ENCODE data around the gene CCDC194. TPM values are rescaled to one million over a fixed set of nuclear protein-coding genes. Genes with fewer than 3 reads are reported as not detected.

The CCDC194 gene
- total RNA-seq, 1 experiment from 2014 or later = 0.37 TPM

- TF ChIP-seq, protein P1, sequence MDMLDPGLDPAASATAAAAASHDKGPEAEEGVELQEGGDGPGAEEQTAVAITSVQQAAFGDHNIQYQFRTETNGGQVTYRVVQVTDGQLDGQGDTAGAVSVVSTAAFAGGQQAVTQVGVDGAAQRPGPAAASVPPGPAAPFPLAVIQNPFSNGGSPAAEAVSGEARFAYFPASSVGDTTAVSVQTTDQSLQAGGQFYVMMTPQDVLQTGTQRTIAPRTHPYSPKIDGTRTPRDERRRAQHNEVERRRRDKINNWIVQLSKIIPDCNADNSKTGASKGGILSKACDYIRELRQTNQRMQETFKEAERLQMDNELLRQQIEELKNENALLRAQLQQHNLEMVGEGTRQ (CRISPR knock-in tag; IDR thresholded peaks at IDR 0.05) = no peak
- TF ChIP-seq ZNF671 (CRISPR knock-in tag; IDR thresholded peaks at IDR 0.05) = no peak
- no peak for TF ChIP-seq ZNF232 (CRISPR knock-in tag; IDR thresholded peaks at IDR 0.05)
- no peak for TF ChIP-seq RELA (CRISPR knock-in tag; IDR thresholded peaks at IDR 0.05; ENCODE audit: borderline replicate concordance)
Observed at GRCh38 chr19:17421942-17422341, 27.9 kb upstream of the CCDC194 start (continued).

- Mint-ChIP-seq H3K4me3 (peak overlapping the region; percentile 83), H3K9me3 (no peaks in the 10 kb centered on the region), H3K27ac (no peak overlapping the region), H3K27me3 (ENCODE audit: low read depth) (peaks cover 21% of the 10 kb centered on the region), H3K36me3 (peaks cover 4% of the 10 kb centered on the region), H3K4me1 (peaks cover 38% of the 10 kb centered on the region)
- peak; percentile 59 for DNase-seq (ENCODE audit: low spot score)
- CTCF ChIA-PET = interaction anchor here (1.4 to 2.7 kb wide), 4 partner anchors 9 to 34 kb away, joined by 6 to 17 read pairs (median 9); no protein-coding TSS in a partner anchor
- ATAC-seq = peak; percentile 5; the same call in 1 of the 2 replicates
- POLR2A ChIA-PET = interaction anchor here (1.8 kb wide), 2 partner anchors 15 to 17 kb away, joined by 11 to 27 read pairs; partner anchors contain the start of gene BST2
- TF ChIP-seq CDX4 (CRISPR knock-in tag; IDR thresholded peaks at IDR 0.05; ENCODE audit: borderline replicate concordance) (no peak), ZNF232 (CRISPR knock-in tag; IDR thresholded peaks at IDR 0.05) (no peak), NFYB (CRISPR knock-in tag; conservative IDR thresholded peaks at IDR 0.05; ENCODE audit: low read depth) (no peak), JUN (CRISPR knock-in tag; IDR thresholded peaks at IDR 0.05) (no peak), ETV6 (CRISPR knock-in tag; IDR thresholded peaks at IDR 0.05) (0 out of 2 replicates have a peak, but pooled peaks have one; percentile 31), IRF1 (CRISPR knock-in tag; IDR thresholded peaks at IDR 0.05) (no peak), STAT6 (CRISPR knock-in tag; conservative IDR thresholded peaks at IDR 0.05; ENCODE audit: low read depth) (no peak), FOXK1 (CRISPR knock-in tag; IDR thresholded peaks at IDR 0.05) (no peak), SP1 (CRISPR knock-in tag; conservative IDR thresholded peaks at IDR 0.05) (no peak), KAT7 (CRISPR knock-in tag; IDR thresholded peaks at IDR 0.05; ENCODE audit: borderline replicate concordance) (0 out of 2 replicates have a peak, but pooled peaks have one; percentile 70), GABPB1 (CRISPR knock-in tag; IDR thresholded peaks at IDR 0.05) (peak; percentile 36; the same call in 1 of the 2 replicates), FOXP1 (CRISPR knock-in tag; IDR thresholded peaks at IDR 0.05; ENCODE audit: borderline replicate concordance) (no peak), ZNF532 (CRISPR knock-in tag; IDR thresholded peaks at IDR 0.05; ENCODE audit: borderline replicate concordance) (no peak), EMX1 (CRISPR knock-in tag; IDR thresholded peaks at IDR 0.05) (no peak), ZNF263 (CRISPR knock-in tag; IDR thresholded peaks at IDR 0.05; ENCODE audit: low read depth) (peak; percentile 99), TCF7 (CRISPR knock-in tag; IDR thresholded peaks at IDR 0.05; ENCODE audit: low read depth) (no peak), GTF2I (CRISPR knock-in tag; conservative IDR thresholded peaks at IDR 0.05) (no peak)
- TF ChIP-seq, protein P2, sequence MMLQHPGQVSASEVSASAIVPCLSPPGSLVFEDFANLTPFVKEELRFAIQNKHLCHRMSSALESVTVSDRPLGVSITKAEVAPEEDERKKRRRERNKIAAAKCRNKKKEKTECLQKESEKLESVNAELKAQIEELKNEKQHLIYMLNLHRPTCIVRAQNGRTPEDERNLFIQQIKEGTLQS (CRISPR knock-in tag; conservative IDR thresholded peaks at IDR 0.05) = no peak
- TF ChIP-seq, protein P3, sequence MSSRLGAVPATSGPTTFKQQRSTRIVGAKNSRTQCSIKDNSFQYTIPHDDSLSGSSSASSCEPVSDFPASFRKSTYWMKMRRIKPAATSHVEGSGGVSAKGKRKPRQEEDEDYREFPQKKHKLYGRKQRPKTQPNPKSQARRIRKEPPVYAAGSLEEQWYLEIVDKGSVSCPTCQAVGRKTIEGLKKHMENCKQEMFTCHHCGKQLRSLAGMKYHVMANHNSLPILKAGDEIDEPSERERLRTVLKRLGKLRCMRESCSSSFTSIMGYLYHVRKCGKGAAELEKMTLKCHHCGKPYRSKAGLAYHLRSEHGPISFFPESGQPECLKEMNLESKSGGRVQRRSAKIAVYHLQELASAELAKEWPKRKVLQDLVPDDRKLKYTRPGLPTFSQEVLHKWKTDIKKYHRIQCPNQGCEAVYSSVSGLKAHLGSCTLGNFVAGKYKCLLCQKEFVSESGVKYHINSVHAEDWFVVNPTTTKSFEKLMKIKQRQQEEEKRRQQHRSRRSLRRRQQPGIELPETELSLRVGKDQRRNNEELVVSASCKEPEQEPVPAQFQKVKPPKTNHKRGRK (CRISPR knock-in tag; IDR thresholded peaks at IDR 0.05; ENCODE audit: borderline replicate concordance) = no peak
- TF ChIP-seq, protein P4, sequence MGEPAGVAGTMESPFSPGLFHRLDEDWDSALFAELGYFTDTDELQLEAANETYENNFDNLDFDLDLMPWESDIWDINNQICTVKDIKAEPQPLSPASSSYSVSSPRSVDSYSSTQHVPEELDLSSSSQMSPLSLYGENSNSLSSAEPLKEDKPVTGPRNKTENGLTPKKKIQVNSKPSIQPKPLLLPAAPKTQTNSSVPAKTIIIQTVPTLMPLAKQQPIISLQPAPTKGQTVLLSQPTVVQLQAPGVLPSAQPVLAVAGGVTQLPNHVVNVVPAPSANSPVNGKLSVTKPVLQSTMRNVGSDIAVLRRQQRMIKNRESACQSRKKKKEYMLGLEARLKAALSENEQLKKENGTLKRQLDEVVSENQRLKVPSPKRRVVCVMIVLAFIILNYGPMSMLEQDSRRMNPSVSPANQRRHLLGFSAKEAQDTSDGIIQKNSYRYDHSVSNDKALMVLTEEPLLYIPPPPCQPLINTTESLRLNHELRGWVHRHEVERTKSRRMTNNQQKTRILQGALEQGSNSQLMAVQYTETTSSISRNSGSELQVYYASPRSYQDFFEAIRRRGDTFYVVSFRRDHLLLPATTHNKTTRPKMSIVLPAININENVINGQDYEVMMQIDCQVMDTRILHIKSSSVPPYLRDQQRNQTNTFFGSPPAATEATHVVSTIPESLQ (CRISPR knock-in tag; IDR thresholded peaks at IDR 0.05) = no peak
Observed at GRCh38 chr19:17420475-17420924, 26.5 kb upstream of the CCDC194 start.
